ENCODE results near the gene ANKRD49. TPM values are rescaled to one million over a fixed set of nuclear protein-coding genes. Genes with fewer than 3 reads are reported as not detected.

The ANKRD49 gene
- total and polyA plus RNA-seq, 2 of the 8 experiments (the other 6 are each of a cell fraction or from before 2014, with no cell fraction given), result 7.4 to 12.2 TPM

DNA sequence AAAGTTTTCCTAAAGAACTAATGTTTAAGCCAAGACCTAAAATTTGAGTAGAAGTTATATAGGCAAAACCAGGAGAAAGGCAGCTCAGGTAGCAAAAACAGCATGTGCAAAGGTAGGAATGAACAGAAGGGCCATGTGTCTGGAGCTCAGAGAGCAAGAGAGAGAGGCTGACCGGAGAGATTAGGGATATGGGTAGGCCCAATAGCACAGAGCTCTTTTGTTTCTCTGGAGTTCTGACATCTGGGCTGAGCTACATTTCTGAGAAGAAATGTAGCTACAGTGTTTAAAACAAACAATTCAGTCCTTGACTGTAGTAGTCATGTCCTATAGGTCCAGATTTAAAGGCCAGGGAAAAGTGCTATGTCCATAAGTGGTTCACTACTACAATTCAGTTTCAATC lies 22.9 kb downstream of the ANKRD49 start:
- FAIRE-seq, result no peak

More for the DNA sequence above, 22.9 kb downstream of the ANKRD49 start:
- ChIA-PET CTCF (ENCODE audit: partially characterized antibody) (interaction anchor here (0.6 to 2.8 kb wide), 11 partner anchors 10 to 621 kb away, joined by 3 to 10 read pairs (median 3); no protein-coding TSS in a partner anchor), POLR2A (ENCODE audit: partially characterized antibody) (interaction anchor here (0.7 kb wide), 1 partner anchor 52 kb away, joined by 3 read pairs; no protein-coding TSS in a partner anchor)
- peaks cover 0 to 14% (median 12%) of the 10 kb centered on the region in 4 experiments; a peak in 5 of 7 replicates for H3K27me3 ChIP-seq (replicated peaks in 1 of 4; ENCODE audit: control insufficient read depth in 3 of 4, extremely low read depth in 1 of 4, insufficient read depth in 3 of 4, low read length in 3 of 4)
- no peak overlapping the region for H3K4me2 ChIP-seq (ENCODE audit: insufficient read depth in 1 of 2, low read depth in 2 of 2, low read length in 2 of 2)
- H3K4me3 ChIP-seq (ENCODE audit: extremely low read depth in 1 of 4, insufficient read depth in 2 of 4, low read depth in 3 of 4, low read length in 4 of 4), result no peak overlapping the region
- H4K91ac ChIP-seq (replicated peaks; ENCODE audit: insufficient read length, low read length), result no peak overlapping the region
- no peak for DNase-seq (ENCODE audit: low read depth in 1 of 2, low spot score in 2 of 2)
- H3K27ac ChIP-seq (ENCODE audit: low read depth, low read length), result no peak overlapping the region
- no peak overlapping the region for H3K18ac ChIP-seq (ENCODE audit: extremely low read depth, low read length)
- H3K79me1 ChIP-seq (ENCODE audit: low read depth, low read length), result no peaks in the 10 kb centered on the region; the same call in 1 of the 2 replicates
- H3K4me1 ChIP-seq (replicated peaks in 1 of 4; ENCODE audit: control insufficient read depth in 3 of 4, insufficient read depth in 4 of 4, low read length in 3 of 4), result peaks cover 0 to 4% (median 0%) of the 10 kb centered on the region in 4 experiments; a peak in 2 of 7 replicates
- H4K8ac ChIP-seq (ENCODE audit: extremely low read depth, insufficient read depth, low read length), result no peak overlapping the region
- no peak overlapping the region for H3K23ac ChIP-seq (ENCODE audit: insufficient read length)
- no peak overlapping the region for H2BK120ac ChIP-seq (replicated peaks; ENCODE audit: low read depth, low read length)
- H3K9ac ChIP-seq (replicated peaks in 1 of 4; ENCODE audit: extremely low read depth in 1 of 4, low read depth in 3 of 4, low read length in 3 of 4), result no peak overlapping the region
- TF ChIP-seq KDM4A (IDR thresholded peaks at IDR 0.05; ENCODE audit: low read depth, low read length, severe bottlenecking), result no peak
- no peak overlapping the region for H2AFZ ChIP-seq (ENCODE audit: low read length)
- no peak overlapping the region for H2BK20ac ChIP-seq (ENCODE audit: low read length)
- H3K14ac ChIP-seq (ENCODE audit: insufficient read length), result no peak overlapping the region
- no peak overlapping the region for H2BK15ac ChIP-seq (ENCODE audit: low read length)
- H2BK5ac ChIP-seq (ENCODE audit: low read depth, low read length), result no peak overlapping the region
- no peak overlapping the region for H4K5ac ChIP-seq (ENCODE audit: insufficient read length, low read depth, low read length)
- no peaks in the 10 kb centered on the region for H3K9me3 ChIP-seq (ENCODE audit: insufficient read depth in 2 of 2, low read depth in 1 of 2, low read length in 1 of 2)
- H4K20me1 ChIP-seq (replicated peaks in 1 of 2; ENCODE audit: control insufficient read depth in 1 of 2, insufficient read depth in 2 of 2, low read length in 2 of 2), result peaks cover 0 to 2% of the 10 kb centered on the region in 2 experiments
- H2BK12ac ChIP-seq (ENCODE audit: low read depth, low read length), result no peak overlapping the region
- 4% methylated on average over 1 of the region's 1 CpG; no CpG with 5 or more reads in 1 of the 2 experiments for WGBS, 2 experiments (ENCODE audit: extremely low coverage in 1 of 2, insufficient coverage in 1 of 2, insufficient read length in 1 of 2, insufficient replicate concordance in 2 of 2, low coverage in 1 of 2, low lambda C conversion rate in 2 of 2, missing lambda C conversion rate in 1 of 2)
- no peaks in the 10 kb centered on the region for H3K36me3 ChIP-seq (ENCODE audit: control insufficient read depth in 2 of 4, insufficient read depth in 4 of 4, low read length in 3 of 4)
- H3K79me2 ChIP-seq (ENCODE audit: control insufficient read depth in 1 of 2, insufficient read depth in 2 of 2, low read length in 2 of 2), result no peaks in the 10 kb centered on the region
- no peak overlapping the region for H3K56ac ChIP-seq (replicated peaks; ENCODE audit: insufficient read length, low read depth, low read length)
- no peak overlapping the region for H2AK5ac ChIP-seq (ENCODE audit: low read depth, low read length)
- peaks cover 9% of the 10 kb centered on the region for H3K23me2 ChIP-seq (ENCODE audit: low read depth, low read length)
- no peak overlapping the region for H3K4ac ChIP-seq (replicated peaks; ENCODE audit: insufficient read length, low read depth, low read length)

Data from H1 (cell line).